ENCODE results near the gene EDNRA. TPM values are rescaled to one million over a fixed set of nuclear protein-coding genes. Genes with fewer than 3 reads are reported as not detected.

EDNRA gene
- total and polyA plus RNA-seq, 9 of the 15 experiments (the other 6 are each of a cell fraction or from before 2014, with no cell fraction given): not detected

GRCh38 chr4:147508346-147508745 lies 27.4 kb downstream of the EDNRA start (continued):
- no peak for TF ChIP-seq ZNF518B (CRISPR knock-in tag; IDR thresholded peaks at IDR 0.05)
- no peak for TF ChIP-seq ZNF644 (tag; IDR thresholded peaks at IDR 0.05; ENCODE audit: low read depth)
- TF ChIP-seq ZNF696 (CRISPR knock-in tag; conservative IDR thresholded peaks at IDR 0.05): no peak
- no peak for TF ChIP-seq ZNF41 (CRISPR knock-in tag; conservative IDR thresholded peaks at IDR 0.05)

GRCh38 chr4:147509386-147509785 lies 28.5 kb downstream of the EDNRA start:
- ATAC-seq (no peak), FAIRE-seq (no peak), DNase-seq (ENCODE audit: extremely low read depth in 1 of 4, low spot score in 3 of 4) (no peak)
- intact Hi-C loops (cut with micrococcal nuclease) (no loop called here), in situ Hi-C loops (cut with MboI) (no loop called here)
- BruUV-seq (replicated peaks): no TSS peak
- Histone ChIP-seq H2AFZ (ENCODE audit: low read depth, low read length) (no peak overlapping the region), H3K9me3 (replicated peaks; ENCODE audit: control insufficient read depth, insufficient read depth, low read depth, low read length) (no peaks in the 10 kb centered on the region), H3K27ac (ENCODE audit: extremely low read depth, low read depth, low read length) (no peak overlapping the region), H3K9me1 (ENCODE audit: control insufficient read depth, insufficient read depth, low read length) (no peaks in the 10 kb centered on the region), H3K9ac (ENCODE audit: insufficient read depth in 1 of 2, low read depth in 2 of 2, low read length in 2 of 2) (no peak overlapping the region), H3K4me1 (replicated peaks in 1 of 2; ENCODE audit: control insufficient read depth in 2 of 2, insufficient read depth in 2 of 2, low read length in 2 of 2) (no peaks in the 10 kb centered on the region), H4K20me1 (replicated peaks; ENCODE audit: control insufficient read depth, insufficient read depth, low read length) (no peaks in the 10 kb centered on the region), H3K36me3 (ENCODE audit: control insufficient read depth, insufficient read depth, low read length) (no peaks in the 10 kb centered on the region), H3K27me3 (ENCODE audit: control insufficient read depth in 2 of 2, insufficient read depth in 2 of 2, low read length in 2 of 2) (no peaks in the 10 kb centered on the region; a peak in 1 of 5 replicates), H3K79me2 (ENCODE audit: control insufficient read depth, insufficient read depth, low read length) (no peaks in the 10 kb centered on the region), H3K4me3 (no peak overlapping the region), H3K4me2 (ENCODE audit: insufficient read depth, low read length) (no peak overlapping the region)
- 0% methylated on average over 2 of the region's 2 CpGs for WGBS (ENCODE audit: insufficient coverage, low coverage, missing lambda C conversion rate)
- CTCF ChIA-PET (ENCODE audit: low intra/inter-chr PET ratio): no interaction called here
- POLR2A ChIA-PET: no interaction called here
- no peak for TF ChIP-seq SRSF3 (IDR thresholded peaks at IDR 0.05; ENCODE audit: insufficient read depth, low read length)
- no peak for TF ChIP-seq PHB (CRISPR knock-in tag; IDR thresholded peaks at IDR 0.05)
- TF ChIP-seq KLF16 (IDR thresholded peaks at IDR 0.05): no peak
- no peak for TF ChIP-seq PCBP2 (IDR thresholded peaks at IDR 0.05; ENCODE audit: low read depth, low read length, poor library complexity, severe bottlenecking)
- TF ChIP-seq ZNF280B (CRISPR knock-in tag; IDR thresholded peaks at IDR 0.05): no peak
- no peak for TF ChIP-seq SAFB (IDR thresholded peaks at IDR 0.05; ENCODE audit: borderline replicate concordance, low read depth, low read length)
- no peak for TF ChIP-seq ZNF75A (CRISPR knock-in tag; IDR thresholded peaks at IDR 0.05)
- TF ChIP-seq ZNF512 (tag; IDR thresholded peaks at IDR 0.05): no peak
- TF ChIP-seq LCOR (CRISPR knock-in tag; IDR thresholded peaks at IDR 0.05): no peak
- no peak for TF ChIP-seq NFE2 (IDR thresholded peaks at IDR 0.05; ENCODE audit: low read depth)
